Posterior cingulate gyrus (tissue), 11 donors: ENCODE measurements around the gene KCTD2.
"Not testable (repeated sequence)": the region's sequence is repeated elsewhere in the genome, so short reads cannot be mapped to it uniquely, and the experiment has no call there.

Source experiments
- DNase-seq, 10 donors: peaks; one replicate each; pipeline versions ENCODE4 v3.0.0 to v3.0.0-alpha.2; 2020 to 2021; ENCODE audit warnings: mixed read lengths in 3 of 10
- intact Hi-C: fragments of 100-400 bp; cut with DNase I; formaldehyde crosslinking; loops from one replicate; pipeline ENCODE4 v1.15.1; 2023

KCTD2 gene

DNA sequence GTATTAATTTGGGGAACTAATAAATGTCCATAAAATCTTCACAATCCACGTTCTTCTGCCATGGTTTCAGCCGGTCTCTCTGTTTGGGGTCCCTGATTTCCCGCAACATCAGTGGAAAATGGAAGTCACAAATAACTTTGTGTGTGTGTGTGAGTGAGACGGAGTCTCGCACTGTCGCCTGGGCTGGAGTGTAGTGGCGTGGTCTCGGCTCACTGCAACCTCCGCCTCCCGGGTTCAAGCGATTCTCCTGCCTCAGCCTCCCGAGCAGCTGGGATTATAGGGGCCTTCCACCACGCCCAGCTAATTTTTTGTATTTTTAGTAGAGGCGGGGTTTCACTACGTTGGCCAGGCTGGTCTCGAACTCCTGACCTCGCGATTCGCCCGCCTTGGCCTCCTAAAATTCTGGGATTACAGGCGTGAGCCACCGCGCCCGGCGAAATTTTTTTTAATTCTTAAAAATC, 1.0 kb upstream of the KCTD2 start:
- DNase-seq, intact Hi-C loops: not testable (repeated sequence)

DNA sequence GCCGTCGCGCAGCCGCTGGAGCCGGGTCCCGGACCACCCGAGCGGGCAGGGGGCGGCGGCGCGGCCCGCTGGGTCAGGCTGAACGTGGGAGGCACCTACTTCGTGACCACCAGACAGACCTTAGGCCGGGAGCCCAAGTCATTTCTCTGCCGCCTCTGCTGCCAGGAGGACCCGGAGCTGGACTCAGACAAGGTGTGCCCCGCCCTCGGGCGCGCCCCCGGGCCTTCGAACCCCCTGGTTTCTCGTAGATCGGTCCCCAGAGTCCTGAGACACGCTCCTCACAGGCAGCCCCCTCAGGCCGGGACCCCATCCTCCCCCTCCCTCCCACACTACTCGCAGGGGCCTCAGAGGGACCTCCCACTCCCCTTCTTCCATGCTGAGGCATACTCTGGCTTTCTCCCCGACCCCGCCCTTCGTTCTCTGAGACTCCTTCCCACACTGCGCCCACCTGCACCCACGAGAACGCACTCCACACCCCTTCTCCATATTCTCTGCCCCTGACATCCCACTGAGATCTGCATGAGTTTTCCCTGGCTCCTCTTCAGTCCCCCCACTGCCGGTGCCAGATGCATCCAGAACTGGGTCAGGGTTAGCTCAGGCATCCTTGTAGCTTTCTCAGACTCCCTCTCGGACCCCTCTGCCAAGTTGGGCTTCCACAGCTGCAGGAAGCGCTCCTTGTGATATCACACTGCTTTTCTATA, 523 bp downstream of the KCTD2 start:
- intact Hi-C loops = no loop called here
- DNase-seq = no peak

- DNase-seq = peak in 2 of 10 donors; percentile 36 to 58
- intact Hi-C loops = no loop called here
Observed at GRCh38 chr17:75048249-75048878, 1.3 kb downstream of the KCTD2 start.

- no peak for DNase-seq
- intact Hi-C loops = no loop called here
Observed at GRCh38 chr17:75049057-75049456, 2.0 kb downstream of the KCTD2 start.

GRCh38 chr17:75049706-75050105, 2.7 kb downstream of the KCTD2 start:
- no peak for DNase-seq
- intact Hi-C loops = no loop called here

GRCh38 chr17:75051941-75052340, 4.9 kb downstream of the KCTD2 start:
- intact Hi-C loops = no loop called here

GRCh38 chr17:75059369-75060345, 12.6 kb downstream of the KCTD2 start:
- intact Hi-C loops = loop anchor here (5.0 kb wide), 2 partner anchors 48 to 148 kb away; partner anchors contain the start of genes ARMC7 and NUP85
- peak in 9 of 10 donors; percentile 31 to 92 (median 44) for DNase-seq

More at GRCh38 chr17:75051941-75052340, 4.9 kb downstream of the KCTD2 start:
- DNase-seq = no peak

- intact Hi-C loops = loop anchor here (5.0 kb wide), 2 partner anchors 47 to 147 kb away; partner anchors contain the start of genes ARMC7 and NUP85
- DNase-seq = peak in 2 of 10 donors; percentile 20 to 73
Observed at GRCh38 chr17:75060434-75061054, 13.5 kb downstream of the KCTD2 start.

GRCh38 chr17:75061055-75061438, 14.0 kb downstream of the KCTD2 start:
- peak in 1 of 10 donors; percentile 33 for DNase-seq
- intact Hi-C loops = loop anchor here (5.0 kb wide), 2 partner anchors 46 to 146 kb away; partner anchors contain the start of genes ARMC7 and NUP85

DNA sequence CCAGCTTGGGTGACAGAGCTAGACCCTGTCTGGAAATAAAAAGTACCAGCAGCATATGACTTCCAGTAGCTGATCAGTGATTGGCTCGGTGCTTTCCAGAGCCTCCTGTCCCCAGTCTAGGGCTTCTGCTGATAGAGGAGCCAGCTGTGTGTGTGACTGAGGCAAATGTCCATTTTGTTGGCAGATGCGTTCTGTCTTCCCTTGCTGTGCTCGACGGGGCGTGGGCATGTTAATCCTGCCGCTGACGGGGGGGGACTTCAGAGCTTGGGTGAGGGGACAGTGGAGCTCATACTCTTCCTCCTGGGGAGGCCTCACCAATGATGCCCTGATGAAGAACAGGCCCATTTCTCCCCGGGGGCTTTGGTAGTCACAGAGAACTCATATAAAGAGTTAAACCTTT, 14.6 kb downstream of the KCTD2 start:
- intact Hi-C loops = loop anchor here (5.0 kb wide), 2 partner anchors 46 to 146 kb away; partner anchors contain the start of genes ARMC7 and NUP85
- DNase-seq = peak in 1 of 10 donors; percentile 1

DNA sequence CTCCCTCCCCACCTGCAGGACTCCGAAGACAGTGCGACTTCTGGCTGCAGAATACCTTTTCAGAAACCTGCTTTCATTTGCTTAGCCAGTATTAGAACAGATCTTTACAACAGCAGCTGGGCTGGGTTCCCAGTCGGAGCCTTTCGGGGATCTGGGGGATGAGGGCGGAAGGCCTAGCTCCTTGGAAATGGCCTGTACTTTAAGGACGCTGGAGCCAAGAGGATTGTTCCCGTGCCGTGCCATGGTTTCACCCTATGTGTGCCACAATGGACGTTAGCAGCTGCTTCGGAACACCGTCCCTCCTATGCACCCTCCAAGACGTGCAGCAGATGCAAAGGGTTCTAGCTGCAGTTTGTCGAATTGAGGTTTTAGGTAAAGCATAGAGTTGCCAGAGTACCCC, 16.2 kb downstream of the KCTD2 start:
- intact Hi-C loops = loop anchor here (5.0 kb wide), 2 partner anchors 44 to 144 kb away; partner anchors contain the start of genes ARMC7 and NUP85
- DNase-seq = peak in 1 of 10 donors; percentile 56

DNA sequence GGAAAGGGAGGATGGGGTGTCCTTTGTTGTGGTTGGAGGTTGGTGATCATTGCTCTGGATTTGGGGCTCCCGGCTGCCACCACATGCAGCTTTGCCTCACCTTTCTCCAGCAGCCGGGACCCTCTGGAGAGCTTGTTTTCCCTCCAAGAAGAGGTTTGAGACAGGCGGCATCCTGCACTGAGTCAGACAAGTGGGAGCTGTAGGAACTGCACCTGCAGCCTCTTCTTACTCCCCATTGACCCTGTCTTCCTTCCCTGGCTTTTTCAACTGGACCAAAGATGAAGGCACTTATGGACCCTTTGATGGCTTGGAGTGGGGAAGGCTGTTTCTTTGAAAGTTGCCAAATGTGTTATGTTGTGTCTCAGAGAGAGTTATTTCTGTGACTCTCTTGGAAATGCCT, 16.6 kb downstream of the KCTD2 start:
- intact Hi-C loops = loop anchor here (5.0 kb wide), 2 partner anchors 44 to 144 kb away; partner anchors contain the start of genes ARMC7 and NUP85
- peak in 1 of 10 donors; percentile 2 for DNase-seq

GRCh38 chr17:75064040-75064439, 17.0 kb downstream of the KCTD2 start:
- intact Hi-C loops = loop anchor here (5.0 kb wide), 2 partner anchors 43 to 143 kb away; partner anchors contain the start of genes ARMC7 and NUP85
- peak in 2 of 10 donors; percentile 17 to 79 for DNase-seq

DNA sequence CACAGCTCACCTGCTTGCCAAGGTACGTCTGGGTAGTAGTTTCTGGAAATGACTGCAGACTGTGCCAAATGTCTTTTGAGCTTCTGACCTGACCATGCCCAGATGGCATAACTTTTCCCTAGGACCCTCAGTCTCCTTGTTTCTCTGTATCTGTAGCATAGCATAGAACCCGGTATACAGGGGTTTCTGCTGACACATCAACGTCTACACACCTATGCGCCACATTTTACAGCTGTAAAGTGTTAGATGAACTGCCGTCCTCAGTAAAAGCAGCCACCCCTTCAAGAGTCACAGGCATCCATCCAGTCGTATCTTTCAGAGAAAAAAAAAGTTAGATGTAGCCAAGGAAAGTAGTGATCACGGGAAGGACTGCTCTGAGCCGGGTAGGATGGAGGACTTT, 17.4 kb downstream of the KCTD2 start:
- intact Hi-C loops = loop anchor here (5.0 kb wide), 2 partner anchors 43 to 143 kb away; partner anchors contain the start of genes ARMC7 and NUP85
- no peak for DNase-seq

- DNase-seq = peak in 2 of 10 donors; percentile 30 to 44
- intact Hi-C loops = loop anchor here (5.0 kb wide), 2 partner anchors 42 to 142 kb away; partner anchors contain the start of genes ARMC7 and NUP85
Observed at GRCh38 chr17:75064867-75065561, 18.0 kb downstream of the KCTD2 start.

DNA sequence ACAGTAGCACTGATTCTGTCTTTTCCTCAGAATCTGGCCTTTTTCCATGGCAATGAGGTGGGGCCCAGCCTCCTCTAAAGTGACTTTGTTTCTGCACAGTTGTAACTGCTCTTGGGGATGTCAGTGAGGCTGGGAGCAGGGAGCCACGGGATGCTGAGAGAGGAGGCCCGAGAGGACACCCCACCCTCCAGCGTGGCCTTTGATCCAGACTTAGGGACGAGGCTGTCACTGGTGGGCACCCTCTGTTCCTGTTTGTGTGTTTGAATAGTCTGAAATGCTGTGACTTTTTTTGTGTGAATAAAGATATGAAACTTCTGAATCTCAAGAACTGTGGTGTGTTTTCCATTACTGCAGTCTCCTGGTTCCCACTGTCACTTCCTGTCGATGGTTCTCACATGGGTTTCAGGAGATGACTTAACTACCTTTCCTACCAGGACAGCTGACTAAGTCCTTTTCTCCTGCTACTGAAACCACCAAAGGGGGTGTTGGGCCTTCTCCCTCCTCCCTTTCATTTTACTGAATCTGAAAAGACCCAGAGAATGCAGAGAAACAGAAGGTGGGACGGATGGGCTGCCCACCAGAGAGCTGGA, 18.6 kb downstream of the KCTD2 start:
- peak in 2 of 10 donors; percentile 8 to 63 for DNase-seq
- intact Hi-C loops = no loop called here

DNA sequence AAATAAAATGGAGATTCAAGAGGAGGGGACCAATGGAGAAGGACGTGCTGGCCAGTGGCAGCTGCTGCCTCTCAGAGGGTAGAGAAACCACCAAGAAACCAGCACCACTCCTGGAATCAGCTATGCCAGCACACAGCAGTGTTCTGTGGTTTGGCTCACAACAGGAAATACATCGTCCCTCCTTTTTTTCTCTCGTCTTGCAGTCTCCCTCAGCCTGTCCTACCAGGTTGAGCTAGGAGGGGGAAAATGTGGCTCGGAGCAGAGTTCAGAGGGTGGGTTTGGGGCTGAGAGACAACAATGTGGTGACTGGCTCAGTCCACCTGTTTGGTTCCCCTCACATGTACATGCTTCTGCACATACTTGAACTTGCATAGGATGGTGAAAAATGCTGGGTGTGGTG, 20.8 kb downstream of the KCTD2 start:
- intact Hi-C loops = no loop called here
- peak in 3 of 10 donors; percentile 4 to 25 (median 8) for DNase-seq

- intact Hi-C loops = no loop called here
- peak in 1 of 10 donors; percentile 8 for DNase-seq
Observed at GRCh38 chr17:75068750-75069149, 21.7 kb downstream of the KCTD2 start.
